OCI-LY7 (cell line): ENCODE data around the gene GRB10.

Source experiments
- CTCF ChIP-seq: fragments of 200-600 bp; sonication (generic); conservative IDR thresholded peaks from 2 replicates; pipeline ENCODE4 v1.5.1; 2014; ENCODE audit warnings: mild to moderate bottlenecking, antibody characterized with exemption, low read length, moderate library complexity, mixed read lengths
- EZH2phosphoT487 ChIP-seq: fragments of 200-600 bp; sonication (generic); IDR thresholded peaks from 2 replicates; pipeline ENCODE4 v1.6.1; 2018; ENCODE audit warnings: low read depth, borderline replicate concordance, mild to moderate bottlenecking, mixed run types, antibody characterized with exemption, low read length, moderate library complexity, mixed read lengths

- TF ChIP-seq CTCF (no peak), EZH2phosphoT487 (no peak)
Measured at GRCh38 chr7:50657341-50657873, 125.3 kb downstream of the GRB10 start.
